Ovary (tissue), 3 donors: ENCODE data around the gene STRIP1.

Source experiments
- EP300 ChIP-seq: sonication (generic); formaldehyde crosslinking; IDR thresholded peaks from one replicate; pipeline ENCODE4 v1.6.1; 2017; ENCODE audit warnings: antibody characterized with exemption
- POLR2A ChIP-seq: fragments of 450-650 bp; IDR thresholded peaks from one replicate; pipeline ENCODE4 v1.6.1; 2017; ENCODE audit warnings: antibody characterized with exemption, mild to moderate bottlenecking, moderate library complexity
- TF ChIP-seq, protein P1 (sequence below), 3 donors: fragments of 450-650 bp in 2 of 3; fragments of 200-600 bp in 1 of 3; IDR thresholded peaks; one replicate each; pipeline versions ENCODE4 v1.5.1 to v1.8.0; 2016 to 2022; ENCODE audit warnings: antibody characterized with exemption in 3 of 3, mild to moderate bottlenecking in 1 of 3
- donor health status: DM: no; HTN: no; CAD: no.

DNA sequence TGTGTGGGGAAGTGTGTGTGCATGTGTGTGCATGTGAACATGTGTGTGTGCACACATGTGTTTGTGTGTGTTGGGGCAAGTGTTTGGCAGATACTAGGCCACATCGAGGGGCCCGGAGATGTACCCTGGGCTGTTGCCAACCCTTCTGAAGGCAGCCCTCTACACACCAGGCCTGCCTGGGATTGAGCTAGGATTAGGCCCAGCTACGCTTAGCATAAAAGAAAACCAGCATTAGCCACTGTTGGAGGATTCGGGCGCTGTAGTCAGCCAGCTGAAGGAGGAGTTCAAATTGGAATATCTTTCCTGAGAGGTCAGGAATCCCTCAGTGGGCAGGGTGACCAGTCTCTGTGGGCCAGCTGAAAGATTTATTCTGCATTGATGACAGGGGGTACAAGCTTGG is 46.6 kb downstream of the STRIP1 start:
- TF ChIP-seq, protein P1, sequence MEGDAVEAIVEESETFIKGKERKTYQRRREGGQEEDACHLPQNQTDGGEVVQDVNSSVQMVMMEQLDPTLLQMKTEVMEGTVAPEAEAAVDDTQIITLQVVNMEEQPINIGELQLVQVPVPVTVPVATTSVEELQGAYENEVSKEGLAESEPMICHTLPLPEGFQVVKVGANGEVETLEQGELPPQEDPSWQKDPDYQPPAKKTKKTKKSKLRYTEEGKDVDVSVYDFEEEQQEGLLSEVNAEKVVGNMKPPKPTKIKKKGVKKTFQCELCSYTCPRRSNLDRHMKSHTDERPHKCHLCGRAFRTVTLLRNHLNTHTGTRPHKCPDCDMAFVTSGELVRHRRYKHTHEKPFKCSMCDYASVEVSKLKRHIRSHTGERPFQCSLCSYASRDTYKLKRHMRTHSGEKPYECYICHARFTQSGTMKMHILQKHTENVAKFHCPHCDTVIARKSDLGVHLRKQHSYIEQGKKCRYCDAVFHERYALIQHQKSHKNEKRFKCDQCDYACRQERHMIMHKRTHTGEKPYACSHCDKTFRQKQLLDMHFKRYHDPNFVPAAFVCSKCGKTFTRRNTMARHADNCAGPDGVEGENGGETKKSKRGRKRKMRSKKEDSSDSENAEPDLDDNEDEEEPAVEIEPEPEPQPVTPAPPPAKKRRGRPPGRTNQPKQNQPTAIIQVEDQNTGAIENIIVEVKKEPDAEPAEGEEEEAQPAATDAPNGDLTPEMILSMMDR (IDR thresholded peaks at IDR 0.05), result no peak
- no peak for TF ChIP-seq POLR2A
- TF ChIP-seq EP300, result no peak
